Stimulated activated CD4-positive, alpha-beta T cell treated with anti-CD3 and anti-CD28 coated beads, Interleukin-4, amount 100 ng/mL, for 24 hours (primary cell): ENCODE measurements around the gene TCERG1.
A peak's percentile ranks its signal among the peaks of the same experiment; 100 is the strongest.

Source experiments
- DNase-seq: peaks from one replicate; pipeline ENCODE4 v3.0.0-alpha.2; 2020

TCERG1 gene

GRCh38 chr5:146446861-146447733 is at the start of gene TCERG1:
Gene TCERG1, plus strand, starts transcription at chr5:146447333. Its CDS starts 17 bp downstream, at chr5:146447350.
- DNase-seq, result peak; percentile 99

GRCh38 chr5:146398826-146399225 is 48.3 kb upstream of the TCERG1 start:
- DNase-seq, result no peak

- DNase-seq, result no peak
Observed at GRCh38 chr5:146399481-146399880, 47.7 kb upstream of the TCERG1 start.

GRCh38 chr5:146400201-146400600 is 46.9 kb upstream of the TCERG1 start:
- DNase-seq, result no peak

- no peak for DNase-seq
Observed at GRCh38 chr5:146401021-146401420, 46.1 kb upstream of the TCERG1 start.

- no peak for DNase-seq
Observed at GRCh38 chr5:146402949-146403348, 44.2 kb upstream of the TCERG1 start.

- DNase-seq, result no peak
Observed at GRCh38 chr5:146409054-146409671, 38.0 kb upstream of the TCERG1 start.

GRCh38 chr5:146410272-146410671 is 36.9 kb upstream of the TCERG1 start:
- no peak for DNase-seq

- no peak for DNase-seq
Observed at GRCh38 chr5:146419696-146420095, 27.4 kb upstream of the TCERG1 start.

GRCh38 chr5:146425023-146425422 is 22.1 kb upstream of the TCERG1 start:
- no peak for DNase-seq

- no peak for DNase-seq
Observed at GRCh38 chr5:146426305-146426704, 20.8 kb upstream of the TCERG1 start.

GRCh38 chr5:146426853-146427618 is 20.1 kb upstream of the TCERG1 start:
- DNase-seq, result no peak

- DNase-seq, result no peak
Observed at GRCh38 chr5:146427619-146427997, 19.5 kb upstream of the TCERG1 start.

GRCh38 chr5:146428658-146429057 is 18.5 kb upstream of the TCERG1 start:
- DNase-seq, result no peak

- no peak for DNase-seq
Observed at GRCh38 chr5:146440353-146440752, 6.8 kb upstream of the TCERG1 start.

- DNase-seq, result no peak
Observed at GRCh38 chr5:146440870-146441495, 6.2 kb upstream of the TCERG1 start.

GRCh38 chr5:146441896-146442295 is 5.2 kb upstream of the TCERG1 start:
- DNase-seq, result no peak

GRCh38 chr5:146447734-146448380 is 724 bp downstream of the TCERG1 start:
- peak; percentile 42 for DNase-seq

- no peak for DNase-seq
Observed at GRCh38 chr5:146448783-146449519, 1.8 kb downstream of the TCERG1 start.

- DNase-seq, result no peak
Observed at GRCh38 chr5:146450002-146450401, 2.9 kb downstream of the TCERG1 start.

GRCh38 chr5:146451411-146451810 is 4.3 kb downstream of the TCERG1 start:
- DNase-seq, result no peak

- DNase-seq, result no peak
Observed at GRCh38 chr5:146457431-146457830, 10.3 kb downstream of the TCERG1 start.
